GDM1 (cell line): ENCODE results near the gene SUMO4.

Experiments
- DNase-seq: peaks from one replicate; lab custom pipeline; 2025; lab: John Stamatoyannopoulos, UW

The SUMO4 gene

DNA sequence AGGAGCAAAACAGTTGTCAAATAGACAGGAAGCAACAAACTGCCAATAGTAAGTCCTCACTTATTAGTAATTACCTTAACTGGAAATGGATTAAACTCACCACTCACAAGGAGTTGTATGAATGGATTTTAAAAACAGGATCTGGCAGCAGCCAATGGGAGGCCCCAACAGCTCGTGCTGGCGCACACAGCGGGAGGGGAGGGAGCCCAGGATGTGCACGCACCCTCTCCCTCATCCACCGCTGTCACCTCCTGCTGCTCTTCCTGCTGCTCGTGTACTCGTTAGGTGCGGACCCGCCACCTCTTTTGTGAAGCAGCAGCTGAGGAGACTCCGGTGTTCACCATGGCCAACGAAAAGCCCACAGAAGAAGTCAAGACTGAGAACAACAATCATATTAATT is at the start of gene SUMO4:
TSS of gene SUMO4 (plus strand) at position 213 of the 400 bp plus-strand sequence. CDS start at position 343, 130 bp downstream.
- DNase-seq, result no peak

- DNase-seq, result no peak
These were observed 46.1 kb upstream of the SUMO4 start for GRCh38 chr6:149354009-149354408.

GRCh38 chr6:149356081-149356750 is 43.8 kb upstream of the SUMO4 start:
- DNase-seq, result no peak

DNA sequence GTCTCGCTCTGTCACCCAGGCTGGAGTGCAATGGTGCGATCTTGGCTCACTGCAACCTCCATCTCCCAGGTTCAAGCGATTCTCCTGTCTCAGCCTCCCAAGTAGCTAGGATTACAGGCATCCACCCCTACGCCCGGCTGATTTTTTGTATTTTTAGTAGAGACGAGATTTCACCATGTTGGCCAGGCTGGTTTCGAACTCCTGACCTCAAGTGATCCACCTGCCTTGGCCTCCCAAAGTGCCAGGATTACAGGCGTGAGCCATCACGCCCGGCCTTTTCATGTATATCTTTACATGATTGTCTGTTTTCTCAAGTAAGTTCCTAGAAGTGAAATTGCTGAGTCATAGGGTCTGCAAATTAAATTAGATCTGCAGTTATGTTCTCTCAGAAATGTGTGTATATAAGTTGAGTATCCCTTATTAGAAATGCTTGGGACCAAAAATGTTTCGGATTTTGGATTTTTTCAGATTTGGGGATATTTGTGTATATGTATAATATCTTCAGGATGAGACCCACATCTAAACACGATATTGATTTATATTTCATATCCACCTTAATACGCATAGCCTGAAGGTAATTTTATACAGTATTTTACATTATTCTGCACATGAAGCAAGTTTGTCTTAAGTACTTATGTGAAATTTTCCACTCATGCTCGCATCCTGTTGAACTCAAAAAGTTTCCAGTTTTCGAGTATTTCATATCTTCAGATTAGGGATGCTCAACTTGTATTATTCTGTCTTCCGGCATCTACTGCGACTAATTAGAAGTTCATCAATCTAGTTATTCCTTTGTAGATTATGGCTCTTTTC is 42.1 kb upstream of the SUMO4 start:
- no peak for DNase-seq

DNA sequence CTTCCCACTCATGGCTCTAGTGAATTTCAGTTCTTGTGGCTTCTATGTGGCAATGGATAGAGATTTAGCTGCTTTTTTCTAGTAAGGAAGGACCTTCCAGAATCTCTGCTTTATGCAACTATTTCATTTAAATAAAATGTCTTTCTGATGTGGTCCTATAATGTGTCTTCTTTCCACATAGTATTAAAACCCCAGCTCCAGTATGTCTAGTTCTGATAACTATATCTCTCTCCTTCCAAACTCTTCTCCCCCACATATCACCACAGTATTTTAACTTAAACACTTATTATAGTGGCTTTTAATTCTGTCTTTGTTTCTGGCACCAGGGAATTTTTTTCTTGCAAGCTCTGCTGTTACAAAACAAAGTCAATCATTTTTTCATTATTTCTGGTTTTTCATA is 40.6 kb upstream of the SUMO4 start:
- no peak for DNase-seq

GRCh38 chr6:149360536-149360935 is 39.5 kb upstream of the SUMO4 start:
- no peak for DNase-seq

DNA sequence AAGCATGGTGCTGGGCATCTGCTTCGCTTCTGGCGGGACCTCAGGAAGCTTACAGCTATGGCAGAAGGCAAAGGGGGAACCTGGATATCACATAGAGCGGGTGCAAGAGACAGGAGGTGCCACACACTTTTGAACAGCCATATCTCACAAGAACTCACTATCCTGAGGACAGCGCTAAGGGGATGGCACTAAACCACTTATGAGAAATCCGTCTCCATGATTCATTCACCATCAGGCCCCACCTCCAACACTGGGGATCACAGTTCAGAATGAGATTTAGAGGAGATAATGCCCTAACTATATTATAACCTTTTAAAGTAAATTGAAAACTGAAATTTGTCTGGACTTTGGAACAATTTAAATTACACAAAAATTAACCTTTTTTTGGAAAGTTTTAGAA is 37.8 kb upstream of the SUMO4 start:
- no peak for DNase-seq

DNA sequence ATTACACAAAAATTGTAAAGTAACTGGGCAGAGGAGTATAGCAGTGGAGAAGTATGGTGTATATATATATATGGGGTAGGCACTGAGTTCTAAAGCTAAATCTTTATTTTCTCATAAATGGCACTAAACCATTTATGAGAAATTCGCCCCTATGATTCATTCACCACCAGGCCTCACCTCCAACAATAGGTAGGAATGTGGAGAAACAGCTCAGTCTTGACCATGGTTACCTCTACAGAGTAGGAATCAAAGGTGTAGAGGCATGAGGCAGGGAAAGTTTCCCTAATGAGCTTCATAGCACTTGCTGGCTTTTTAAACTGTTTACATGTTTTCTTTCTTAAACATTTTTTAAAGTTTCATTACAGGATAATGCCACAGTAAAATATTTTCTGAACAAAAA is 36.9 kb upstream of the SUMO4 start:
- no peak for DNase-seq

- DNase-seq, result no peak
These were observed 35.5 kb upstream of the SUMO4 start for GRCh38 chr6:149364557-149364956.

DNA sequence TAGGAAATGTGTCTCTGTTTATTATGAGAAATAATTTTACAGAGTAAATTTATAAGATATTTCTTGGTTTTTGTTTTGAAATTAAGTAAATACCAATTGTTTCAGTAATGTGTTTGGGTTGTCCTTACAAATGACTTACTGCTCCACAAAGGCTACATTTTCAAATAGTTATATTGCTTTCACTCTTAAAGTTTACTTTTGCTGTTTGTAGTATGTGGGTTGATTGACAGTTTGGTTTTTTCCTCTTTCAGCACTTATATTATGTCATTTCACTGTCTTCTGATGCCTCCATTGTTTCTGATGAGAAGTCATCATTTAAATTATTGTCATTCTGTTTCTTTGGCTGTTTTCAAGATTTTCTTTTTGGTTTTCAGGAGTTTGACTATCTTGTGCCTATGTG is 34.9 kb upstream of the SUMO4 start:
- no peak for DNase-seq

DNA sequence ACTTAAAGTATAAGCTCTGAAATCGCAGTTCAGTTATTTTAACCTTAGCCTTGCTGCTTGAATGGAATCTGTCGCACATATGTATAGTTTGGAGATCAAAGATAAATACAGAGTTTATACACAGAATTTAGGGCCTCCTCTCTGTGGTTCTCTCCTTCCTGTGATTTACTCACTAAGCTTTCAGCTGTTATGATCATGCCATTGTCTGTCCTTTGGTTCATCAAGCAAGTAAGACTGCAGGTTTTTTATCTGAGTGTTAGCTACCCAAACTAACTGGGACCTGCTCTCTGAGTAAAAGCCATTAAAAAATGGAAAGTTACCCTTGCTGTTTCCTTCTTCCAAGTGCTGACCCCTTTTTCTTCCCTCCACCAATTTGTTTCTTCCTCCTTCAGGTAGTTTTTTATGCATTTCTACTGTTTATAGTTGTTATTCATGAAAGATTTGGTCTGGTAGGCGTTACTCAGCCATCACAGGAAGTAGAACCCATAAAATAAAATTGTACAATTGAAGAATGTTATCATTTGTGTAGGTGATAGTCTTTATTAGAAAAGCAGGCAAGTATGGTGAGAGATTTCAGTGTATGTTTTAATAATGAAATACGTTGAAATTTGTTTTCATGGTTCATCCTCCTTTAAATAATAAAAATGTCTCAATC is 33.7 kb upstream of the SUMO4 start:
- DNase-seq, result no peak

DNA sequence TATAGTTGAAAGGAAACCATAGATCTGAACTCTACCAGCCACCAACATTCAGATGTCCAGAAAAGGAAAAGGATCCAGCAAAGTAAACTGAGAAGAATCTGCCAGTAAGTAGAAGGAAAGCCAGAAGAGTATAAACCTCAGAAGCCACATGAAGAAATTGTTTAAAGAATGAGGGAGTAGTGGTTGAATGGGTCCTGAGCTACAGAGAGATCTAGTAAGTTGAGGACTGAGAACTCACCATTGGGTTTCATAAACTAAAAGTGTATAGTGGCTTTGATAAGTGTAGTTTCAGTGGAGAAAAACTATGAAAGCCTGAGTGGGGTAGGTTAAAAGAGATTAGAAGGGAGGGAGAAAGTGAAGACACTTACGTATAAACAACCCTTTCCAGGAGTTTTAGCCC is 32.0 kb upstream of the SUMO4 start:
- no peak for DNase-seq

DNA sequence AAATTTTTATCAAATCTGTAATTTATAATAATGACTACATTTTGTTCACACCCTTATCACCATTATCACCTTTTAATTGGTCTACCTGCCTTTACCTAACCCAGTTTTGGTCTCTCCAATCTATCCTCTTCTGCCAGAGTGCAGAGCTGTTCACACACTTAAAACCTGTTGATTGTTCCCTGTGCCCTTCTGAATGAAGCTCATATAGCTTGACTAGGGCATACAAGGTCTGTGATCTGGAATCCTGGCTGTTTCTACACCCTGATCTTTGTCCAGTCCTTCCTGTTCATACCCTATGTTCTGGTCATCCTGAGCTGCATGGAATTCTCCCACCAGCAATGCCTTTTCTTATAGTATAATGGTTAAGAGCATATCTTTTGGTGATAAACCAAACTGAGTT is 28.9 kb upstream of the SUMO4 start:
- no peak for DNase-seq

DNA sequence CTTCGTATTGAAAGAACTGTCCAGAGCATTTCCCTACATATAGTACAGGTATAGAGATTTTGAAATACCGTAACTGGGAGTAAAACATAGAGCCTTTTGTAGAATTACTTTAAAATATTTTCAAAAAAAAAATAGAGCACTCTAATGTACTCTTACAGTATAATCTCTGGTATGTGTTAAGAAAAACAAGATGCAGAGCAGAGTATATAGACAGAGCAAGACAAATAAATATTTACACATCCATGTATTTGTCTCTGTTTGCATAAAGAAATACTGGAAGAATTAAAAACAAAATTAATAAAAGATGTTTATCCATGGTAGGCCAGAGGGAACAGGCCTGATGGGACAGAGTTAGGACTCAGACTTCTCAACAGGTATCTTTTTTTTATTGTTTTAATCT is 28.0 kb upstream of the SUMO4 start:
- DNase-seq, result no peak

- DNase-seq, result no peak
These were observed 26.6 kb upstream of the SUMO4 start for GRCh38 chr6:149373511-149373910.

DNA sequence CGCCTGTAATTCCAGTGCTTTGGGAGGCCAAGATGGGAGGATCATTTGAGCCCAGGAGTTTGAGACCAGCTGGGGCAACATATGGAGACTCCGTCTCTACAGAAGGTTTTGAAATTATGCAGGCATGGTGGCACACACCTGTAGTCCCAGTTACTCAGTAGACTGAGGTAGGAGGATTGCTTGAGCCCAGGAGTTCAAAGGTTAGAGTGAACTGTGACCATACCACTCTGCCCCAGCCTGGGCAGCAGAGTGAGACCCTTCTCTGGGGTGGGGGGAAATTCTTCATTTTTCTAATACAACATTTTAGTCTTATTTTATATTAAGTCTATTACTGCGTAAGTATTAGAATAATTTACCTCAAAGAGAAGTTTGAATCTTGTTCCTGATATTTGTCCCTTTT is 20.1 kb upstream of the SUMO4 start:
- no peak for DNase-seq

DNA sequence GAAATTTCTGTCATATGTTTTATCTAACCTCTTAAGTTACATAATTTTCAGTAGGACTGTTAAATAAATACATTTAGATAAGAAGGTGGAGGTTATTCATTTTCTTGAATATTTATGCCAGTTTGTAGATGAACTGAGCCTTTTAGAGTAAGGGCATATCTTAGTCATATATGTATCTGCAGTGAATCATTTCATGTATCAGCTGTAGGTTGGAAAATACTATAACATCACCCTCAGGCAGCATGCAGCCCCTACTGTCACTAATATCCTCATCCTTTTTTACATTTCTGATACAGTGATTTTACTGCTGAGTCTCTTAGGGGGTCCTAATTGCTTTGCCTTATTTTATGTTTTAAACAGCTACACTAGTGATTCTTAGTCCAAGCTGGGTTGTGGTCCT is 19.5 kb upstream of the SUMO4 start:
- no peak for DNase-seq

DNA sequence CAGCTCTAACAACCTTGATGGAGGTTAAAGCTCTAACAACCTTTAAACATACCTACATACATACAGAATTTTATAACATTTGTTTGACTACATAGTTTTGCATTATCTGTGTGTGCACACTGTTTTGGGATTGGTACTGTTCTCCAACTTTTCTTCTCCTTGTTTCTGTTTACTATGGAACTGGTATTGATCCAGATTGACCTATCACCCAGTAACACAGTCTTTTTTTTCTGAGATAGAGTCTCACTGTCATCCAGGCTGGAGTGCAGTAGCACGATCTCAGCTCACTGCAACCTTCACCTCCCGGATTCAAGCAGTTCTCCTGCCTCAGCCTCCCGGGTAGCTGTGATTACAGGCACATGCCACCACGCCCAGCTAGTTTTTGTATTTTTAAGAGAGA is 16.7 kb upstream of the SUMO4 start:
- no peak for DNase-seq

GRCh38 chr6:149384464-149384863 is 15.6 kb upstream of the SUMO4 start:
- no peak for DNase-seq

- no peak for DNase-seq
These were observed 13.9 kb upstream of the SUMO4 start for GRCh38 chr6:149385998-149386646.

- DNase-seq, result no peak
These were observed 12.1 kb upstream of the SUMO4 start for GRCh38 chr6:149387779-149388512.
